Measurements from ENCODE around the gene CDKN3.

CDKN3 gene

GRCh38 chr14:54396493-54397335, at the start of gene CDKN3:
TSS of gene CDKN3 (plus strand) at chr14:54397007. CDS start at chr14:54397069, 62 bp downstream.
- peak within 1 kb of the TSS; percentile 91 for H3K4me3 ChIP-seq (ENCODE audit: low read depth, low read length)

GRCh38 chr14:54347044-54347443, 49.8 kb upstream of the CDKN3 start:
- no peak overlapping the region for H3K4me3 ChIP-seq (ENCODE audit: low read depth, low read length)

GRCh38 chr14:54348001-54348611, 48.7 kb upstream of the CDKN3 start:
- H3K4me3 ChIP-seq (ENCODE audit: low read depth, low read length) = no peak overlapping the region

- H3K4me3 ChIP-seq (ENCODE audit: low read depth, low read length) = no peak overlapping the region
These were observed 47.7 kb upstream of the CDKN3 start for GRCh38 chr14:54348923-54349620.

GRCh38 chr14:54349713-54350112, 47.1 kb upstream of the CDKN3 start:
- H3K4me3 ChIP-seq (ENCODE audit: low read depth, low read length) = no peak overlapping the region

GRCh38 chr14:54350203-54350602, 46.6 kb upstream of the CDKN3 start:
- H3K4me3 ChIP-seq (ENCODE audit: low read depth, low read length) = no peak overlapping the region

GRCh38 chr14:54353266-54353665, 43.5 kb upstream of the CDKN3 start:
- H3K4me3 ChIP-seq (ENCODE audit: low read depth, low read length) = no peak overlapping the region

GRCh38 chr14:54353694-54354093, 43.1 kb upstream of the CDKN3 start:
- H3K4me3 ChIP-seq (ENCODE audit: low read depth, low read length) = no peak overlapping the region

GRCh38 chr14:54354096-54354495, 42.7 kb upstream of the CDKN3 start:
- H3K4me3 ChIP-seq (ENCODE audit: low read depth, low read length) = no peak overlapping the region

GRCh38 chr14:54354968-54355641, 41.7 kb upstream of the CDKN3 start:
- H3K4me3 ChIP-seq (ENCODE audit: low read depth, low read length) = no peak overlapping the region

- no peak overlapping the region for H3K4me3 ChIP-seq (ENCODE audit: low read depth, low read length)
These were observed 41.1 kb upstream of the CDKN3 start for GRCh38 chr14:54355698-54356097.

GRCh38 chr14:54356172-54356571, 40.6 kb upstream of the CDKN3 start:
- H3K4me3 ChIP-seq (ENCODE audit: low read depth, low read length) = no peak overlapping the region

GRCh38 chr14:54360667-54361066, 36.1 kb upstream of the CDKN3 start:
- no peak overlapping the region for H3K4me3 ChIP-seq (ENCODE audit: low read depth, low read length)

- H3K4me3 ChIP-seq (ENCODE audit: low read depth, low read length) = no peak overlapping the region
These were observed 34.7 kb upstream of the CDKN3 start for GRCh38 chr14:54362089-54362504.

- no peak overlapping the region for H3K4me3 ChIP-seq (ENCODE audit: low read depth, low read length)
These were observed 33.9 kb upstream of the CDKN3 start for GRCh38 chr14:54362759-54363437.

GRCh38 chr14:54364555-54365415, 32.0 kb upstream of the CDKN3 start:
- no peak overlapping the region for H3K4me3 ChIP-seq (ENCODE audit: low read depth, low read length)

- H3K4me3 ChIP-seq (ENCODE audit: low read depth, low read length) = no peak overlapping the region
These were observed 29.8 kb upstream of the CDKN3 start for GRCh38 chr14:54366736-54367735.

- no peak overlapping the region for H3K4me3 ChIP-seq (ENCODE audit: low read depth, low read length)
These were observed 28.5 kb upstream of the CDKN3 start for GRCh38 chr14:54368291-54368690.

All from iPS-11a (cell line).